NCI-H1092 treated with DMSO at 0.1 percent for 48 hours (cell line): ENCODE results near the gene TMED5.

Experiments
- DNase-seq: peaks from one replicate; lab custom pipeline; 2025; lab: John Stamatoyannopoulos, UW

TMED5 gene

GRCh38 chr1:93123201-93123783, 56.9 kb downstream of the TMED5 start:
- no peak for DNase-seq

- no peak for DNase-seq
Measured at GRCh38 chr1:93120614-93121013, 59.6 kb downstream of the TMED5 start.

- no peak for DNase-seq
Measured at GRCh38 chr1:93114391-93114790, 65.8 kb downstream of the TMED5 start.

GRCh38 chr1:93113127-93113526, 67.1 kb downstream of the TMED5 start:
- no peak for DNase-seq

GRCh38 chr1:93111561-93111960, 68.7 kb downstream of the TMED5 start:
- no peak for DNase-seq

GRCh38 chr1:93111065-93111464, 69.1 kb downstream of the TMED5 start:
- no peak for DNase-seq

GRCh38 chr1:93109578-93109977, 70.6 kb downstream of the TMED5 start:
- DNase-seq: no peak

- DNase-seq: no peak
Measured at GRCh38 chr1:93108335-93108734, 71.9 kb downstream of the TMED5 start.

GRCh38 chr1:93107395-93107794, 72.8 kb downstream of the TMED5 start:
- no peak for DNase-seq

- no peak for DNase-seq
Measured at GRCh38 chr1:93106226-93106625, 74.0 kb downstream of the TMED5 start.

GRCh38 chr1:93102142-93102541, 78.1 kb downstream of the TMED5 start:
- no peak for DNase-seq
